ENCODE data around the gene YIPF2.

DNA sequence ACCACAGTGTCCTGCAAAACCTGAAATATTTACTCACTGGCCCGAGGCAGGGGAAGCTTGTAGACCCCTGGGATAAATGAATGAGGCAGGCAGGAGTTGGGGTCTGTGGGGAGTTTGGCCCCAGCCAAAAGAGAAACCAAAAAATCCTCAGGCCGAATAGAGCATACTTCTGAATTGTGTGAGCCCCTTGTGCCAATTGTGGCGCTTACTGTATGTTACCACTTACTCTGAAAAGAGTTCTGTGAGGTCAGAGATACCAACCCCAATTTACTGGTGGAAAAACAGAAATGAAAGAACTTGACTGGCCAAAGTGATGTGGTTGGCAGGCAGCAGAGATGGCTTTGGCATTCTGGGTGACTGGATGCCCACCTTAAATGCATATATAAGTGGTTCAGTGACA is 50.2 kb downstream of the YIPF2 start:
- TF ChIP-seq, protein P1, sequence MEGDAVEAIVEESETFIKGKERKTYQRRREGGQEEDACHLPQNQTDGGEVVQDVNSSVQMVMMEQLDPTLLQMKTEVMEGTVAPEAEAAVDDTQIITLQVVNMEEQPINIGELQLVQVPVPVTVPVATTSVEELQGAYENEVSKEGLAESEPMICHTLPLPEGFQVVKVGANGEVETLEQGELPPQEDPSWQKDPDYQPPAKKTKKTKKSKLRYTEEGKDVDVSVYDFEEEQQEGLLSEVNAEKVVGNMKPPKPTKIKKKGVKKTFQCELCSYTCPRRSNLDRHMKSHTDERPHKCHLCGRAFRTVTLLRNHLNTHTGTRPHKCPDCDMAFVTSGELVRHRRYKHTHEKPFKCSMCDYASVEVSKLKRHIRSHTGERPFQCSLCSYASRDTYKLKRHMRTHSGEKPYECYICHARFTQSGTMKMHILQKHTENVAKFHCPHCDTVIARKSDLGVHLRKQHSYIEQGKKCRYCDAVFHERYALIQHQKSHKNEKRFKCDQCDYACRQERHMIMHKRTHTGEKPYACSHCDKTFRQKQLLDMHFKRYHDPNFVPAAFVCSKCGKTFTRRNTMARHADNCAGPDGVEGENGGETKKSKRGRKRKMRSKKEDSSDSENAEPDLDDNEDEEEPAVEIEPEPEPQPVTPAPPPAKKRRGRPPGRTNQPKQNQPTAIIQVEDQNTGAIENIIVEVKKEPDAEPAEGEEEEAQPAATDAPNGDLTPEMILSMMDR (IDR thresholded peaks at IDR 0.05), result no peak
- TF ChIP-seq POLR2AphosphoS5 (IDR thresholded peaks at IDR 0.05), result no peak

All from upper lobe of left lung (tissue), 4 donors.